Right cardiac atrium (tissue), 5 donors: ENCODE measurements around the gene HRCT1. TPM values are rescaled to one million over a fixed set of nuclear protein-coding genes. Genes with fewer than 3 reads are reported as not detected.
A peak's percentile ranks its signal among the peaks of the same experiment; 100 is the strongest.
"Not testable (repeated sequence)": the region's sequence is repeated elsewhere in the genome, so short reads cannot be mapped to it uniquely, and the experiment has no call there.

Source experiments
- ATAC-seq, 2 donors: fragments of 200-7000 bp; cut with Tn5 transposase; one replicate each; pipeline versions ENCODE4 v1.8.0 to v1.9.1; 2020; ENCODE audit warnings: moderate library complexity in 2 of 2, mild to moderate bottlenecking in 1 of 2
- DNase-seq, 3 donors: peaks; one replicate each; pipeline ENCODE4 v3.0.0-alpha.2; 2020
- H3K27ac ChIP-seq: one replicate; pipeline ENCODE4 v1.5.1; 2013; ENCODE audit warnings: mild to moderate bottlenecking, low read length, control low read depth, moderate library complexity
- H3K27me3 ChIP-seq: one replicate; pipeline ENCODE4 v1.6.1; 2013; ENCODE audit not compliant: control insufficient read depth, insufficient read depth
- H3K4me1 ChIP-seq: one replicate; pipeline ENCODE4 v1.6.1; 2013; ENCODE audit warnings: low read length; ENCODE audit not compliant: control insufficient read depth, insufficient read depth
- H3K4me3 ChIP-seq: one replicate; pipeline ENCODE4 v1.5.1; 2013; ENCODE audit warnings: low read length, control low read depth
- H3K9me3 ChIP-seq: one replicate; pipeline ENCODE4 v1.6.1; 2013; ENCODE audit warnings: low read length; ENCODE audit not compliant: control insufficient read depth
- WGBS: extraction: QIAGEN DNeasy Blood & Tissue Kit; methylation state at CpG from one replicate; pipeline ENCODE4 v1.1.7; 2013; 5-methylcytosine and 5-hydroxymethylcytosine counted together
- intact Hi-C, 4 donors: fragments of 100-400 bp; cut with DNase I; formaldehyde crosslinking; loops; one replicate each; pipeline versions ENCODE4 v1.11.0 to v1.14.0; 2022 to 2023
- polyA plus RNA-seq: library from polyadenylated mRNA; stranded (reverse); fragments of 200-250 nt; gene quantifications from one replicate; pipeline ENCODE4 v1.2.3, GENCODE V29; 2013
- total RNA-seq, 4 donors: library from RNA; stranded (reverse); fragmentation: NEBNext Ultra II Directional; extraction: Animal tissue kit (Norgen Biotek cat#: 25700); gene quantifications; one replicate each; pipeline ENCODE4 v1.2.1, GENCODE V29; 2021
- donor health status: healthy with polysubstance abuse.
- donor health status: DM: no; HTN: yes; CAD: no.
- donor health status: DM: no; HTN: no; CAD: no.
- donor health status: DM: no; HTN: yes; CAD: no; lungs with severe emphysema.
- donor health status: DM: yes; HTN: yes; CAD: no.

Gene HRCT1
- total and polyA plus RNA-seq, 5 donors: 2.0 to 5.9 (median 4.5) TPM

GRCh38 chr9:35908504-35909125 lies 2.6 kb downstream of the HRCT1 start:
- no peaks in the 10 kb centered on the region for H3K9me3 ChIP-seq
- peaks cover 34% of the 10 kb centered on the region for H3K4me1 ChIP-seq
- H3K27me3 ChIP-seq: no peaks in the 10 kb centered on the region
- intact Hi-C loops: loop anchor here in 2 of 4 donors (5.0 to 10.0 kb wide), 2 partner anchors 39 to 116 kb away; no protein-coding TSS in a partner anchor
- H3K4me3 ChIP-seq: no peak overlapping the region
- 44% methylated on average over 9 of the region's 9 CpGs for WGBS
- H3K27ac ChIP-seq: peak overlapping the region; percentile 97
- ATAC-seq (peak in 1 of 2 donors; percentile 2), DNase-seq (peak; percentile 57 to 79 (median 76))

GRCh38 chr9:35909274-35909673 lies 3.3 kb downstream of the HRCT1 start, which contains the start of gene SPAAR:
SPAAR (plus strand) TSS chr9:35909490; CDS start chr9:35910464, 974 bp downstream.
- no peaks in the 10 kb centered on the region for H3K9me3 ChIP-seq
- H3K4me3 ChIP-seq: peak within 1 kb of the TSS; percentile 36
- ATAC-seq (no peak), DNase-seq (peak; percentile 39 to 76 (median 74))
- intact Hi-C loops: loop anchor here in 2 of 4 donors (5.0 to 10.0 kb wide), 2 partner anchors 38 to 116 kb away; no protein-coding TSS in a partner anchor
- peaks cover 34% of the 10 kb centered on the region for H3K4me1 ChIP-seq
- H3K27ac ChIP-seq: peak within 1 kb of the TSS; percentile 97
- 57% methylated on average over 11 of the region's 11 CpGs for WGBS
- H3K27me3 ChIP-seq: no peaks in the 10 kb centered on the region

GRCh38 chr9:35909687-35910612 lies 3.9 kb downstream of the HRCT1 start:
- Histone ChIP-seq H3K27me3 (no peaks in the 10 kb centered on the region), H3K9me3 (no peaks in the 10 kb centered on the region), H3K27ac (peak overlapping the region; percentile 97), H3K4me3 (peak overlapping the region; percentile 36), H3K4me1 (peaks cover 31% of the 10 kb centered on the region)
- DNase-seq (peak; percentile 63 to 81 (median 80)), ATAC-seq (peak in 1 of 2 donors; percentile 11)
- intact Hi-C loops: loop anchor here in 2 of 4 donors (5.0 to 10.0 kb wide), 2 partner anchors 37 to 115 kb away; no protein-coding TSS in a partner anchor
- WGBS: 67% methylated on average over 34 of the region's 34 CpGs

- ATAC-seq (no peak), DNase-seq (peak in 2 of 3 donors; percentile 25 to 67)
- Histone ChIP-seq H3K27ac (peak overlapping the region; percentile 97), H3K27me3 (no peaks in the 10 kb centered on the region), H3K4me3 (peak overlapping the region; percentile 6), H3K4me1 (peaks cover 28% of the 10 kb centered on the region), H3K9me3 (no peaks in the 10 kb centered on the region)
- intact Hi-C loops: no loop called here
- WGBS: 59% methylated on average over 14 of the region's 14 CpGs
These were observed 4.8 kb downstream of the HRCT1 start for GRCh38 chr9:35910613-35911359.

GRCh38 chr9:35911690-35912089 lies 5.7 kb downstream of the HRCT1 start:
- 60% methylated on average over 10 of the region's 10 CpGs for WGBS
- H3K27ac ChIP-seq: peak overlapping the region; percentile 49
- DNase-seq: peak; percentile 29 to 72 (median 64)
- H3K4me1 ChIP-seq: peaks cover 23% of the 10 kb centered on the region
- peak overlapping the region; percentile 27 for H3K4me3 ChIP-seq
- intact Hi-C loops: no loop called here
- H3K27me3 ChIP-seq: no peaks in the 10 kb centered on the region
- ATAC-seq: no peak
- no peaks in the 10 kb centered on the region for H3K9me3 ChIP-seq

- Histone ChIP-seq H3K27ac (peak overlapping the region; percentile 39), H3K9me3 (no peaks in the 10 kb centered on the region), H3K4me3 (peak overlapping the region; percentile 30), H3K4me1 (peaks cover 21% of the 10 kb centered on the region), H3K27me3 (no peaks in the 10 kb centered on the region)
- ATAC-seq: no peak
- DNase-seq: peak in 1 of 3 donors; percentile 47
- intact Hi-C loops: no loop called here
- WGBS: 67% methylated on average over 10 of the region's 10 CpGs
These were observed 6.9 kb downstream of the HRCT1 start for GRCh38 chr9:35912791-35913400.

- H3K27ac ChIP-seq, H3K9me3 ChIP-seq, H3K27me3 ChIP-seq, ATAC-seq, intact Hi-C loops, DNase-seq, H3K4me3 ChIP-seq: not testable (repeated sequence)
- peaks cover 18% of the 10 kb centered on the region for H3K4me1 ChIP-seq
These were observed 7.4 kb downstream of the HRCT1 start for GRCh38 chr9:35913429-35913828.

GRCh38 chr9:35914301-35914807 lies 8.4 kb downstream of the HRCT1 start:
- peaks cover 10% of the 10 kb centered on the region for H3K4me1 ChIP-seq
- intact Hi-C loops: no loop called here
- H3K27me3 ChIP-seq: no peaks in the 10 kb centered on the region
- DNase-seq: peak; percentile 85 to 93 (median 92)
- peak overlapping the region; percentile 15 for H3K27ac ChIP-seq
- H3K4me3 ChIP-seq: no peak overlapping the region
- H3K9me3 ChIP-seq: no peaks in the 10 kb centered on the region
- 8% methylated on average over 9 of the region's 9 CpGs for WGBS
- peak; percentile 84 to 87 for ATAC-seq

GRCh38 chr9:35915681-35916294 lies 9.8 kb downstream of the HRCT1 start:
- intact Hi-C loops: no loop called here
- DNase-seq (peak in 2 of 3 donors; percentile 28 to 71), ATAC-seq (peak; percentile 22 to 61)
- no peak overlapping the region for H3K4me3 ChIP-seq
- peak overlapping the region; percentile 87 for H3K27ac ChIP-seq
- no peaks in the 10 kb centered on the region for H3K9me3 ChIP-seq
- H3K4me1 ChIP-seq: peaks cover 16% of the 10 kb centered on the region
- 75% methylated on average over 16 of the region's 16 CpGs for WGBS
- no peaks in the 10 kb centered on the region for H3K27me3 ChIP-seq

GRCh38 chr9:35917261-35917660 lies 11.3 kb downstream of the HRCT1 start:
- Histone ChIP-seq H3K27ac (peak overlapping the region; percentile 83), H3K4me1 (peaks cover 16% of the 10 kb centered on the region), H3K4me3 (no peak overlapping the region), H3K27me3 (no peaks in the 10 kb centered on the region), H3K9me3 (no peaks in the 10 kb centered on the region)
- intact Hi-C loops: no loop called here
- 65% methylated on average over 4 of the region's 4 CpGs for WGBS
- no peak for ATAC-seq
- DNase-seq: no peak
